Endothelial cell of umbilical vein (primary cell): Measurements from ENCODE around the gene PLCH1. TPM values are rescaled to one million over a fixed set of nuclear protein-coding genes. Genes with fewer than 3 reads are reported as not detected.

Source experiments
- BruUV-seq: library from RNA; stranded (reverse); fragments of 400-500 nt; replicated peaks from 2 replicates; lab custom pipeline; 2021; lab: Mats Ljungman, UMichigan
- CTCF ChIA-PET: fragments of 300-600, 350-600 bp; sonication (Branson Sonifier 250); formaldehyde crosslinking; loops from one replicate; lab custom pipeline; 2021; ENCODE audit warnings: antibody characterized with exemption, inconsistent platforms; lab: Charles Lee
- POLR2A ChIA-PET: fragments of 300-600, 350-600 bp; sonication (Branson Sonifier 250); formaldehyde crosslinking; loops from one replicate; lab custom pipeline; 2021; ENCODE audit warnings: antibody characterized with exemption, inconsistent platforms; lab: Charles Lee
- DNase-seq: peaks from one replicate; pipeline ENCODE4 v3.0.0-alpha.2; 2011; ENCODE audit warnings: low read depth, low spot score
- FAIRE-seq: peaks from 2 replicates; lab custom pipeline; 2011; peaks lifted over from hg19 to GRCh38; lab: Jason Lieb, UNC
- H2AFZ ChIP-seq: 2 replicates; pipeline ENCODE4 v1.6.0; 2012; ENCODE audit warnings: low read depth, low read length, control low read depth, inconsistent platforms
- H3K27ac ChIP-seq: 2 replicates; pipeline ENCODE4 v1.5.1; 2011; ENCODE audit warnings: low read depth, mild to moderate bottlenecking, control low read depth, low read length, moderate library complexity; ENCODE audit not compliant: insufficient read depth
- H3K27me3 ChIP-seq, 2 experiments: 2 replicates each; pipeline versions ENCODE4 v1.6.0 to v1.6.1; 2011; ENCODE audit warnings: low read length in 2 of 2, mixed read lengths in 1 of 2; ENCODE audit not compliant: control insufficient read depth in 2 of 2, insufficient read depth in 2 of 2
- H3K36me3 ChIP-seq, 2 experiments: 2 replicates in 1 of 2; 3 replicates in 1 of 2; pipeline ENCODE4 v1.5.1; 2011; ENCODE audit warnings: low read length in 2 of 2, mild to moderate bottlenecking in 1 of 2, moderate library complexity in 1 of 2; ENCODE audit not compliant: control insufficient read depth in 2 of 2, insufficient read depth in 2 of 2; ENCODE audit errors: extremely low read depth in 1 of 2
- H3K4me1 ChIP-seq: 3 replicates; pipeline ENCODE4 v1.5.1; 2011; ENCODE audit warnings: mild to moderate bottlenecking, low read length; ENCODE audit not compliant: control insufficient read depth, insufficient read depth; ENCODE audit errors: extremely low read depth
- H3K4me2 ChIP-seq: 2 replicates; pipeline ENCODE4 v1.6.1; 2011; ENCODE audit warnings: low read length, control low read depth, mixed read lengths; ENCODE audit not compliant: insufficient read depth
- H3K4me3 ChIP-seq, 3 experiments: fragments of 200-600 bp in 1 of 3; sonication (generic), shearing (Covaris generic) in 1 of 3; replicated peaks in 1 of 3; 2 replicates each; pipeline ENCODE4 v1.5.1; 2011 to 2016; ENCODE audit warnings: control low read depth in 3 of 3, low read length in 3 of 3, mild to moderate bottlenecking in 2 of 3, inconsistent platforms in 1 of 3, low read depth in 1 of 3, moderate library complexity in 1 of 3; ENCODE audit not compliant: insufficient read depth in 1 of 3
- H3K79me2 ChIP-seq: 2 replicates; pipeline ENCODE4 v1.6.0; 2012; ENCODE audit warnings: low read length, inconsistent platforms; ENCODE audit not compliant: control insufficient read depth, insufficient read depth
- H3K9ac ChIP-seq: replicated peaks from 2 replicates; pipeline ENCODE3; 2011; ENCODE audit warnings: low read length, control low read depth; ENCODE audit not compliant: insufficient read depth; ENCODE audit errors: extremely low read depth
- H3K9me1 ChIP-seq: replicated peaks from 3 replicates; pipeline ENCODE4 v1.6.0; 2011; ENCODE audit warnings: mild to moderate bottlenecking, low read length; ENCODE audit not compliant: control insufficient read depth, insufficient read depth; ENCODE audit errors: extremely low read depth
- H3K9me3 ChIP-seq: replicated peaks from 2 replicates; pipeline ENCODE4 v1.5.1; 2012; ENCODE audit warnings: low read length, inconsistent platforms; ENCODE audit not compliant: control insufficient read depth, insufficient read depth
- H4K20me1 ChIP-seq: replicated peaks from 2 replicates; pipeline ENCODE3; 2011; ENCODE audit warnings: mild to moderate bottlenecking, low read length; ENCODE audit not compliant: control insufficient read depth, insufficient read depth; ENCODE audit errors: extremely low read depth
- CTCF ChIP-seq, 2 donors: IDR thresholded peaks; 1 replicate in 1 of 2; 2 replicates in 1 of 2; pipeline ENCODE4 v1.5.1; 2011; ENCODE audit warnings: low read length in 2 of 2, mild to moderate bottlenecking in 2 of 2, moderate library complexity in 2 of 2, control low read depth in 1 of 2, inconsistent platforms in 1 of 2, low read depth in 1 of 2; ENCODE audit not compliant: insufficient read depth in 1 of 2; ENCODE audit errors: extremely low read depth in 1 of 2
- FOS ChIP-seq: IDR thresholded peaks from 2 replicates; pipeline ENCODE4 v1.6.1; 2011; ENCODE audit warnings: mild to moderate bottlenecking, low read length, moderate library complexity, borderline replicate concordance; ENCODE audit not compliant: insufficient read depth
- GATA2 ChIP-seq: IDR thresholded peaks from 2 replicates; pipeline ENCODE4 v1.7.0; 2011; ENCODE audit warnings: low read depth, mild to moderate bottlenecking, moderate library complexity, mixed read lengths, low read length; ENCODE audit not compliant: insufficient read length, insufficient read depth
- JUN ChIP-seq: IDR thresholded peaks from 2 replicates; pipeline ENCODE4 v1.6.1; 2011; ENCODE audit warnings: borderline replicate concordance, low read depth; ENCODE audit not compliant: insufficient read length, insufficient read depth
- MAX ChIP-seq: IDR thresholded peaks from 2 replicates; pipeline ENCODE4 v1.6.1; 2011; ENCODE audit not compliant: insufficient read depth, insufficient read length
- MYC ChIP-seq: IDR thresholded peaks from one replicate; pipeline ENCODE4 v1.6.1; 2011; ENCODE audit warnings: mild to moderate bottlenecking, low read depth, low read length
- POLR2A ChIP-seq: IDR thresholded peaks from 2 replicates; pipeline ENCODE4 v1.6.1; 2012; ENCODE audit warnings: low read depth, mild to moderate bottlenecking, control low read depth, low read length
- POLR2AphosphoS5 ChIP-seq: IDR thresholded peaks from 2 replicates; pipeline ENCODE4 v1.6.1; 2012; ENCODE audit warnings: low read depth, mild to moderate bottlenecking, control low read depth, low read length, moderate library complexity; ENCODE audit not compliant: insufficient read depth
- dilution Hi-C: fragments of 300-500 bp; cut with MboI; formaldehyde crosslinking; loops from one replicate; pipeline ENCODE4 v1.15.0; 2019; ENCODE audit warnings: low sequenced_read_pairs; ENCODE audit not compliant: extremely low pct_ligation_motif_present
- intact Hi-C: fragments of 100-400 bp; cut with micrococcal nuclease; formaldehyde crosslinking; loops from one replicate; pipeline ENCODE4 v1.10.0; 2022
- polyA plus RNA-seq, 4 experiments: library from polyadenylated mRNA; depleted of rRNA in 3 of 4; stranded (reverse) in 3 of 4; unstranded in 1 of 4; fragments of >200 nt; gene quantifications; 2 replicates each; pipeline versions ENCODE4 v1.2.1 to v1.2.3, GENCODE V29; 2011 to 2012; ENCODE audit warnings: missing spikeins in 1 of 4
- total RNA-seq: library from RNA; stranded (reverse); gene quantifications from 2 replicates; pipeline ENCODE4 v1.2.3, GENCODE V29; 2021

PLCH1 gene
- total and polyA plus RNA-seq, 2 donors (not counting 3 experiments of a cell fraction or from before 2014, with no cell fraction given), result 0.03 TPM; not detected in 1

- intact Hi-C loops (no loop called here), dilution Hi-C loops (no loop called here)
Measured at GRCh38 chr3:155560594-155560993, 184.3 kb downstream of the PLCH1 start.

DNA sequence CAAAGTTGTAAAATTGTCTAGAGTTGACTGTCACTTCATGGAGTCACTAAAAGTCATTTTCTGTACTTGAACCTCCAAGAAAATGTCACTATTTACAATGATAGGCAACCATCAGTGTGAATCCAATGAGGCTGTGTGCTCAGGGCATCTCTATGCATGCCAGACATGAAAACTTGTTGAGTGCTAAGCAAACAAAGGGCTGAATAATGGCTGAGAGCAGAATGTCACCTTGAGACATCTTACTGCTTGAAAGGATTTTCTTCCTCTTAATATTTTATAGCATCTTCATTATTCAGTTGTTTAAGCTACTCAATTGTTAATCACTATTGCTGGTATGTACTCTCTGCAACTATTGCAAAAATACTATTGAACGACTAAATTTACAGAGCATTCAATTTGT, 184.7 kb downstream of the PLCH1 start:
- no TSS peak for BruUV-seq
- no peak for TF ChIP-seq FOS
- TF ChIP-seq MAX, result no peak
- no peak for TF ChIP-seq CTCF (IDR thresholded peaks at IDR 0.05; ENCODE audit: extremely low read depth in 1 of 2, insufficient read depth in 1 of 2, low read depth in 1 of 2, low read length in 2 of 2)
- no peak for TF ChIP-seq GATA2
- TF ChIP-seq POLR2AphosphoS5, result no peak
- TF ChIP-seq POLR2A, result no peak
- Histone ChIP-seq H3K9ac (no peak overlapping the region), H3K27ac (no peak overlapping the region), H3K27me3 (no peaks in the 10 kb centered on the region), H3K79me2 (no peaks in the 10 kb centered on the region), H3K4me2 (no peak overlapping the region), H3K36me3 (no peaks in the 10 kb centered on the region), H4K20me1 (no peaks in the 10 kb centered on the region), H3K9me1 (no peaks in the 10 kb centered on the region), H3K4me1 (no peaks in the 10 kb centered on the region), H3K9me3 (no peaks in the 10 kb centered on the region), H3K4me3 (no peak overlapping the region), H2AFZ (no peak overlapping the region)
- ChIA-PET CTCF (interaction anchor here (0.8 kb wide), 1 partner anchor 9 kb away, joined by 4 read pairs; no protein-coding TSS in a partner anchor), POLR2A (no interaction called here)
- intact Hi-C loops (no loop called here), dilution Hi-C loops (no loop called here)
- DNase-seq (no peak), FAIRE-seq (no peak)

More at GRCh38 chr3:155560594-155560993, 184.3 kb downstream of the PLCH1 start:
- no TSS peak for BruUV-seq
- TF ChIP-seq POLR2AphosphoS5 (no peak), MAX (no peak), FOS (no peak), MYC (no peak), POLR2A (no peak), JUN (no peak)
- Histone ChIP-seq H3K36me3 (no peaks in the 10 kb centered on the region), H3K4me1 (no peaks in the 10 kb centered on the region), H3K4me2 (no peak overlapping the region), H3K9me1 (no peaks in the 10 kb centered on the region), H3K79me2 (no peaks in the 10 kb centered on the region), H3K4me3 (no peak overlapping the region), H3K27me3 (no peaks in the 10 kb centered on the region), H4K20me1 (no peaks in the 10 kb centered on the region), H3K27ac (no peak overlapping the region), H3K9me3 (no peaks in the 10 kb centered on the region), H2AFZ (no peak overlapping the region), H3K9ac (no peak overlapping the region)
- ChIA-PET POLR2A (no interaction called here), CTCF (interaction anchor here (0.8 kb wide), 1 partner anchor 9 kb away, joined by 4 read pairs; no protein-coding TSS in a partner anchor)
- DNase-seq (no peak), FAIRE-seq (no peak)
